Epidermal melanocyte (primary cell): ENCODE results near the gene TFB1M.
A peak's percentile ranks its signal among the peaks of the same experiment; 100 is the strongest.
"Not testable (repeated sequence)": the region's sequence is repeated elsewhere in the genome, so short reads cannot be mapped to it uniquely, and the experiment has no call there.

ENCODE experiments used
- DNase-seq: peaks from one replicate; pipeline ENCODE4 v3.0.0; 2011; ENCODE audit warnings: low spot score; ENCODE audit not compliant: insufficient read length

TFB1M gene

GRCh38 chr6:155314092-155314772 lies at the start of gene TFB1M:
Gene TFB1M, minus strand, starts transcription at chr6:155314484. Its CDS starts 56 bp downstream, at chr6:155314428.
- DNase-seq = peak; percentile 45

- DNase-seq = not testable (repeated sequence)
These were observed 49.7 kb upstream of the TFB1M start for GRCh38 chr6:155364021-155364420.

GRCh38 chr6:155362968-155363632 lies 48.8 kb upstream of the TFB1M start:
- DNase-seq = not testable (repeated sequence)

GRCh38 chr6:155354167-155354566 lies 39.9 kb upstream of the TFB1M start:
- DNase-seq = no peak

- no peak for DNase-seq
These were observed 38.5 kb upstream of the TFB1M start for GRCh38 chr6:155352811-155353210.

GRCh38 chr6:155352130-155352420 lies 37.8 kb upstream of the TFB1M start:
- DNase-seq = no peak

- DNase-seq = no peak
These were observed 37.2 kb upstream of the TFB1M start for GRCh38 chr6:155351273-155352129.

- no peak for DNase-seq
These were observed 35.7 kb upstream of the TFB1M start for GRCh38 chr6:155349956-155350355.

GRCh38 chr6:155349129-155349528 lies 34.8 kb upstream of the TFB1M start:
- no peak for DNase-seq

GRCh38 chr6:155347800-155348199 lies 33.5 kb upstream of the TFB1M start:
- no peak for DNase-seq

- no peak for DNase-seq
These were observed 32.7 kb upstream of the TFB1M start for GRCh38 chr6:155346957-155347356.

- DNase-seq = no peak
These were observed 30.2 kb upstream of the TFB1M start for GRCh38 chr6:155344341-155345006.

GRCh38 chr6:155341130-155341828 lies 27.0 kb upstream of the TFB1M start:
- DNase-seq = no peak

- no peak for DNase-seq
These were observed 26.3 kb upstream of the TFB1M start for GRCh38 chr6:155340464-155341129.

GRCh38 chr6:155339929-155340328 lies 25.6 kb upstream of the TFB1M start:
- not testable (repeated sequence) for DNase-seq

GRCh38 chr6:155338237-155338636 lies 24.0 kb upstream of the TFB1M start:
- DNase-seq = not testable (repeated sequence)

GRCh38 chr6:155335265-155335664 lies 21.0 kb upstream of the TFB1M start:
- no peak for DNase-seq

GRCh38 chr6:155334073-155334472 lies 19.8 kb upstream of the TFB1M start:
- DNase-seq = not testable (repeated sequence)

GRCh38 chr6:155333414-155333813 lies 19.1 kb upstream of the TFB1M start:
- DNase-seq = no peak

- DNase-seq = no peak
These were observed 16.6 kb upstream of the TFB1M start for GRCh38 chr6:155330922-155331321.
